Epithelial cell of prostate (primary cell): ENCODE results near the gene FBXW10.
A peak's percentile ranks its signal among the peaks of the same experiment; 100 is the strongest.
"Not testable (repeated sequence)": the region's sequence is repeated elsewhere in the genome, so short reads cannot be mapped to it uniquely, and the experiment has no call there.

ENCODE experiments used
- DNase-seq: peaks from one replicate; pipeline ENCODE4 v3.0.0-alpha.2; 2011; ENCODE audit warnings: low read depth, low spot score
- H3K27ac ChIP-seq: fragments of 450-650 bp; 2 replicates; pipeline ENCODE4 v1.5.1; 2017; ENCODE audit warnings: mild to moderate bottlenecking

The FBXW10 gene

GRCh38 chr17:18746551-18746950, 2.7 kb downstream of the FBXW10 start:
- not testable (repeated sequence) for DNase-seq, H3K27ac ChIP-seq

- H3K27ac ChIP-seq, result not testable (repeated sequence)
These were observed 3.6 kb downstream of the FBXW10 start for GRCh38 chr17:18747501-18747900.

GRCh38 chr17:18750242-18750641, 6.4 kb downstream of the FBXW10 start:
- not testable (repeated sequence) for DNase-seq, H3K27ac ChIP-seq

More at GRCh38 chr17:18747501-18747900, 3.6 kb downstream of the FBXW10 start:
- not testable (repeated sequence) for DNase-seq

GRCh38 chr17:18753829-18754409, 10.1 kb downstream of the FBXW10 start:
- DNase-seq, H3K27ac ChIP-seq: not testable (repeated sequence)

- not testable (repeated sequence) for H3K27ac ChIP-seq, DNase-seq
These were observed 12.1 kb downstream of the FBXW10 start for GRCh38 chr17:18755969-18756368.

- H3K27ac ChIP-seq, DNase-seq: not testable (repeated sequence)
These were observed 13.7 kb downstream of the FBXW10 start for GRCh38 chr17:18757368-18758044.

GRCh38 chr17:18758344-18758743, 14.5 kb downstream of the FBXW10 start:
- not testable (repeated sequence) for DNase-seq, H3K27ac ChIP-seq

GRCh38 chr17:18760221-18760620, 16.4 kb downstream of the FBXW10 start:
- not testable (repeated sequence) for DNase-seq

GRCh38 chr17:18770572-18770971, 26.7 kb downstream of the FBXW10 start:
- not testable (repeated sequence) for H3K27ac ChIP-seq, DNase-seq

More at GRCh38 chr17:18760221-18760620, 16.4 kb downstream of the FBXW10 start:
- not testable (repeated sequence) for H3K27ac ChIP-seq

- DNase-seq, H3K27ac ChIP-seq: not testable (repeated sequence)
These were observed 27.2 kb downstream of the FBXW10 start for GRCh38 chr17:18771066-18771465.

GRCh38 chr17:18772471-18772870, 28.6 kb downstream of the FBXW10 start:
- no peak overlapping the region for H3K27ac ChIP-seq
- no peak for DNase-seq

GRCh38 chr17:18780991-18781718, 37.3 kb downstream of the FBXW10 start, which contains the start of gene TVP23B:
Gene TVP23B, plus strand, starts transcription at chr17:18781183. Its CDS starts 111 bp downstream, at chr17:18781294.
- H3K27ac ChIP-seq, result peak within 1 kb of the TSS; percentile 42
- DNase-seq, result peak; percentile 53

GRCh38 chr17:18781805-18782204, 38.0 kb downstream of the FBXW10 start:
- H3K27ac ChIP-seq, DNase-seq: not testable (repeated sequence)

- not testable (repeated sequence) for H3K27ac ChIP-seq, DNase-seq
These were observed 42.1 kb downstream of the FBXW10 start for GRCh38 chr17:18785933-18786332.

GRCh38 chr17:18786890-18787289, 43.0 kb downstream of the FBXW10 start:
- not testable (repeated sequence) for H3K27ac ChIP-seq, DNase-seq

- not testable (repeated sequence) for DNase-seq, H3K27ac ChIP-seq
These were observed 47.5 kb downstream of the FBXW10 start for GRCh38 chr17:18791402-18791801.

- H3K27ac ChIP-seq, DNase-seq: not testable (repeated sequence)
These were observed 51.0 kb downstream of the FBXW10 start for GRCh38 chr17:18794841-18795240.

GRCh38 chr17:18796887-18797286, 53.0 kb downstream of the FBXW10 start:
- not testable (repeated sequence) for H3K27ac ChIP-seq, DNase-seq

GRCh38 chr17:18803458-18804245, 59.8 kb downstream of the FBXW10 start:
- not testable (repeated sequence) for DNase-seq, H3K27ac ChIP-seq

GRCh38 chr17:18815924-18816323, 72.1 kb downstream of the FBXW10 start:
- DNase-seq, result not testable (repeated sequence)

More at GRCh38 chr17:18815924-18816323, 72.1 kb downstream of the FBXW10 start:
- H3K27ac ChIP-seq, result not testable (repeated sequence)
